Measurements from ENCODE around the gene FANCC. TPM values are rescaled to one million over a fixed set of nuclear protein-coding genes. Genes with fewer than 3 reads are reported as not detected.

FANCC gene
- total RNA-seq, 4 donors from 2014 or later: 13.8 to 32.2 (median 21.4) TPM

DNA sequence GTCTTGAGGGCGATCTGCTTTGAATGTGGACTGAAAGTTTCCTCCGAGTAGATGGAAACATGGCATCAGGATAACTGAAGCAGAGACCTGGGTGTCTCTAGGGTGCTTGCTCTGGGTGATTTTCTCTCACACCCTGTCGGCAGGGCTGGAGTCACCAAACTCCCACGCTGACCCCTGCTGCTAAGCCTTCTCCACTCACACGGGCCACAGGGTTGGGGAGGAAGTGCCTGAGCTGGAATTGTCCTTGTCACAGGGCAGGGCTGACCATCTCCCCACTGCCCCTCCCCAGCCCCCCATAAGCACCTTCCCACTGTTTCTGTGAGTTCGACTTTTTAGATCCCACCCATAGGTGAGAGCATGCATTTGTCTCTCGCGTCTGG is 212.9 kb downstream of the FANCC start:
- Histone ChIP-seq H3K36me3 (peaks cover 0 to 21% (median 0%) of the 10 kb centered on the region in 3 donors), H3K9me3 (no peaks in the 10 kb centered on the region), H3K27me3 (no peaks in the 10 kb centered on the region), H3K27ac (peak overlapping the region in 1 of 4 donors; percentile 43), H3K4me3 (no peak overlapping the region), H3K4me1 (peaks cover 0 to 16% (median 0%) of the 10 kb centered on the region in 4 donors)
- TF ChIP-seq CTCF (IDR thresholded peaks at IDR 0.05) (no peak), POLR2A (IDR thresholded peaks at IDR 0.05) (no peak)
- peak in 1 of 3 donors; percentile 16 for DNase-seq

DNA sequence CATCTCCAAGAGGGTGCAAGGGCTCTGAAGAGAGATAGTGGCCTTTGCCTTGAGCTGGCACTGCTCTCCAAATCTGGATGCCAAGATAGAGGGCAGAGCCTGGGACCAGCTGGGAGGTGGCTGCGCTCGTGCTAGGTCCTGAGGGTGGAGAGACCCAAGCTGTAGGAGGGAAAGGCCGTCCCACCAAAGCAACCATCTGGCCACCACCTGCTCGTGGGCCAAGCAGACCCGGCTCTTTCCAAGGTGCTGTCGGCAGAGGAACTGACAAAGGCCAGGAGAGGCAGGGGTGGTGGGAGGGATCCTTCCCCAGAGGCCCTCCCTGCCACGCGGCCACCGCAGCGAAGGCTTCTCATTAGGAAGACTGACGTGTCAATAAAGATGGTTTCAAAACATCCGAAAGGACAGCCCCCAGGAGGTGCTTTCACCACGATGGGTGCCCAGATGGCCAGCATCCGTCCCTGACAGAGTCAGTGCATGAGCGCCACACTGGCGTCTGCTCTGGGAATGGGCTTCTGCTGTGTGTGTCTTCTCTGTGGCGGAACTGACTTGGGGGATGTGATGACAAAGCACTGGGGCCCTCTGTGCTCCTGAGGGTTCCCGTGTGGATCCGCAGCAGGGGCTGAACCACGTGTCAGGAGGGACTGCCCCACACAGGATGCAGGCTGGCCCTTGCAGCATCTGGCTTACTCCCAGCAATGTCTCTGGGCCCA is 213.5 kb downstream of the FANCC start:
- peak in 1 of 3 donors; percentile 38 for DNase-seq
- H3K27ac ChIP-seq: peak overlapping the region in 2 of 4 donors; percentile 43 to 46
- TF ChIP-seq POLR2A (IDR thresholded peaks at IDR 0.05): no peak
- TF ChIP-seq CTCF (IDR thresholded peaks at IDR 0.05): no peak
- H3K27me3 ChIP-seq: no peaks in the 10 kb centered on the region
- H3K9me3 ChIP-seq: no peaks in the 10 kb centered on the region
- peaks cover 0 to 23% (median 0%) of the 10 kb centered on the region in 3 donors for H3K36me3 ChIP-seq
- H3K4me3 ChIP-seq: no peak overlapping the region
- H3K4me1 ChIP-seq: peaks cover 0 to 16% (median 0%) of the 10 kb centered on the region in 4 donors

DNA sequence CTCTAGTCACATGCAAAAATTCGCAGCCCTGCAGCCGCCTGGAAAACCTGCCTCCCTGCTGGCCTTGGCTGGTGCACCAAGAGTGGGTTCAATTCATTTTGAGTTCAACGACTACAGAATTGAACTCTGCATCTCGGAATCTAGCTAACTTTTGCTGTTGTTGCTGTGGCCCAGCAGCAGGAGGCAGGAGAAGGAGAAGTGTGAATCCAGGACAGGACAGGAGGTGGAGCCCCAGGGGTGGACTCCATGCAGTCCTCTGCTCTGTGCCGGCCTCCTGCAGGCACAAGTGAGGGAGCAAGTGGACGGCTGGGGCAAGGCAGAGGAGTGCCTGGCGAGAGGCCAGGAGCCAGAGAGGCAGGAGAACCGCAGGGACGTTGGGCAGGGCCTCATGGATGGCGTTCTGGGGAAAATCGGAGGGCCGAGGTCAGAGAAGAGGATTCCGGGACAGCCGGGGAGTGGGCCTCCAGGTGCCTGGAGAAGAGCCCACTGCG is 214.2 kb downstream of the FANCC start:
- TF ChIP-seq POLR2A (IDR thresholded peaks at IDR 0.05): no peak
- peak in 1 of 6 experiments; percentile 3 for TF ChIP-seq CTCF (IDR thresholded peaks at IDR 0.05)
- Histone ChIP-seq H3K27me3 (no peaks in the 10 kb centered on the region), H3K4me3 (no peak overlapping the region), H3K4me1 (peaks cover 0 to 16% (median 0%) of the 10 kb centered on the region in 4 donors), H3K36me3 (peaks cover 0 to 20% (median 0%) of the 10 kb centered on the region in 3 donors), H3K27ac (peak overlapping the region in 1 of 4 donors; percentile 46), H3K9me3 (no peaks in the 10 kb centered on the region)
- peak in 1 of 3 donors; percentile 46 for DNase-seq

GRCh38 chr9:95102572-95102971 is 214.9 kb downstream of the FANCC start:
- peaks cover 0 to 20% (median 0%) of the 10 kb centered on the region in 3 donors for H3K36me3 ChIP-seq
- H3K4me1 ChIP-seq: peaks cover 0 to 16% (median 0%) of the 10 kb centered on the region in 4 donors
- H3K9me3 ChIP-seq: no peaks in the 10 kb centered on the region
- TF ChIP-seq POLR2A (IDR thresholded peaks at IDR 0.05) (no peak), CTCF (IDR thresholded peaks at IDR 0.05) (no peak)
- H3K27ac ChIP-seq: peak overlapping the region in 1 of 4 donors; percentile 13
- no peaks in the 10 kb centered on the region for H3K27me3 ChIP-seq
- no peak overlapping the region for H3K4me3 ChIP-seq
- peak in 1 of 3 donors; percentile 37 for DNase-seq

DNA sequence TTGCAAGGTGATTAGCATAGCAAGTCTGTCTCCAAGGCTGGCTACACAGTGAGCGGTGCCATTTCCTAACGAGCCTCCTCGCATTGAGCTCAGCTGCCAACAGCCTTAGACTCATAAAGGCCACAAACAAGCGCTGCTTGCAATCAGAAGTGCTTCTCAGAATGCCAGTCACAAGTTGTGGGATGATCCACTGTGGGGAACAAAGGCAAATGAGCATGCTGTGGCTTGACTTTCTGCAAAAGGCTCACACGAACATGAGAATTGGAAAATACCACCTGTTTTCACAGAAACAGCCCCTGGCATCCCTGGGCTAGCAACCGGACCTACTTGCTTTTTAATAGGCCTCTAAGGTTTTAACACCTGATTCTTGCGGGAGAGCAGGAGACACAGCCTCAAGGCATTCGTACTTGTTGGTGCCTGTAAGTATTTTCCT is 215.5 kb downstream of the FANCC start:
- H3K4me3 ChIP-seq: no peak overlapping the region
- peaks cover 0 to 20% (median 0%) of the 10 kb centered on the region in 3 donors for H3K36me3 ChIP-seq
- no peaks in the 10 kb centered on the region for H3K9me3 ChIP-seq
- TF ChIP-seq CTCF (IDR thresholded peaks at IDR 0.05) (no peak), POLR2A (IDR thresholded peaks at IDR 0.05) (no peak)
- peak in 1 of 3 donors; percentile 10 for DNase-seq
- no peaks in the 10 kb centered on the region for H3K27me3 ChIP-seq
- peaks cover 0 to 16% (median 0%) of the 10 kb centered on the region in 4 donors for H3K4me1 ChIP-seq
- H3K27ac ChIP-seq: peak overlapping the region in 1 of 4 donors; percentile 13
